ENCODE data around the gene LACRT.

DNA sequence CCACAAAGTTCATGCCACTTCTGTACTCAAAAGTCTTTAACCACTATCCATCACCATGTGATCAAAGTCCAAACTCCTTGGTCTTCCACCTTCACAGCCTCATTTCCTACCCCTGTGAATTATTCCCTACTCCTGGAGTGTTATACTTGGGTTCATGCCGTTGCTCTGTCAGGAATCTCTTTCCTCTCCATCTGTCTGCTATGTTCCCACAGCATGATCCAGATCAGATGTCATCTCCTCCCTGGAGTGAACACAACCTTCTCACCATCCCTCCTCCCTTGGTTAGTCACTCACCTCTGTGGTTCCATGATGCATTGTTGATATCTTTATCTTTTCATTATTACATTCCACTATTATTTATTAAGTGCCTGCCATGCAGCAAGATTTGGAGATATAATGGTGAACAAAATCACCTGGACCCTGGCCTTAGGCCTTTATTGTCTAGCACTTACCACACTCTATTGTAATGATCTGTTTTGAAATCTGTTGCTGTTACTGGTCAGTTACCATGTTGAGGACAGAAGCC lies 22.4 kb downstream of the LACRT start:
- TF ChIP-seq, protein P1, sequence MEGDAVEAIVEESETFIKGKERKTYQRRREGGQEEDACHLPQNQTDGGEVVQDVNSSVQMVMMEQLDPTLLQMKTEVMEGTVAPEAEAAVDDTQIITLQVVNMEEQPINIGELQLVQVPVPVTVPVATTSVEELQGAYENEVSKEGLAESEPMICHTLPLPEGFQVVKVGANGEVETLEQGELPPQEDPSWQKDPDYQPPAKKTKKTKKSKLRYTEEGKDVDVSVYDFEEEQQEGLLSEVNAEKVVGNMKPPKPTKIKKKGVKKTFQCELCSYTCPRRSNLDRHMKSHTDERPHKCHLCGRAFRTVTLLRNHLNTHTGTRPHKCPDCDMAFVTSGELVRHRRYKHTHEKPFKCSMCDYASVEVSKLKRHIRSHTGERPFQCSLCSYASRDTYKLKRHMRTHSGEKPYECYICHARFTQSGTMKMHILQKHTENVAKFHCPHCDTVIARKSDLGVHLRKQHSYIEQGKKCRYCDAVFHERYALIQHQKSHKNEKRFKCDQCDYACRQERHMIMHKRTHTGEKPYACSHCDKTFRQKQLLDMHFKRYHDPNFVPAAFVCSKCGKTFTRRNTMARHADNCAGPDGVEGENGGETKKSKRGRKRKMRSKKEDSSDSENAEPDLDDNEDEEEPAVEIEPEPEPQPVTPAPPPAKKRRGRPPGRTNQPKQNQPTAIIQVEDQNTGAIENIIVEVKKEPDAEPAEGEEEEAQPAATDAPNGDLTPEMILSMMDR (conservative IDR thresholded peaks at IDR 0.05; ENCODE audit: low read length) = no peak
- TF ChIP-seq EZH2phosphoT487 (IDR thresholded peaks at IDR 0.05; ENCODE audit: borderline replicate concordance) = no peak
